CD4-positive, alpha-beta T cell treated with Interleukin-12 subunit alpha and Interleukin-12 subunit beta, for 1 hour (primary cell): ENCODE measurements around the gene GPR62.
"Not testable (repeated sequence)": the region's sequence is repeated elsewhere in the genome, so short reads cannot be mapped to it uniquely, and the experiment has no call there.

ENCODE experiments used
- DNase-seq: peaks from one replicate; pipeline ENCODE4 v3.0.0-alpha.2; 2020

The GPR62 gene

DNA sequence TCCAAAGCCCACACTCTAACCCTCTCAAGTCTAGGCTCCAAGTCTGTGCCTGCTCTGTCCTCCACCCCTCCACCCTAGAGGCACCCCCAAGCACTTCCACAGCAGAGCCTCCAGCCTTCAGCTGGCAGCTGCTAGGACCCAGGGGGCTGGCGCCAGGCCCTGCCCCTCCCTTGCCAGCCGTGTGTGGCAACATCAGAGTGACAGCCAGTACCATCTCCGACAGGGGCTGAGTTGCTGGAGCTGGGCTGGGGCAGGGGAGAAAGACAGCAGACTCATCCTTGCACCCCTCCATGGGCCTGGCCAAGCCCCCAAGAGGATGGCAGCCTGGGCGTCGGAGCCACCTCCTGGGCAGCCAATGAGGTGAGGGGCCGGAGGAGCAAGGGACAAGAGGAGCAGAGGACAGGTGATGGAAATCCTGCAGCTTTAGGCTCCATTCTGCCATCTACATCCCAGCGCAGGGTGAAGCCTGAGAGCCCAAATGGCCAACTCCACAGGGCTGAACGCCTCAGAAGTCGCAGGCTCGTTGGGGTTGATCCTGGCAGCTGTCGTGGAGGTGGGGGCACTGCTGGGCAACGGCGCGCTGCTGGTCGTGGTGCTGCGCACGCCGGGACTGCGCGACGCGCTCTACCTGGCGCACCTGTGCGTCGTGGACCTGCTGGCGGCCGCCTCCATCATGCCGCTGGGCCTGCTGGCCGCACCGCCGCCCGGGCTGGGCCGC, at the start of gene GPR62:
GPR62 (plus strand) TSS at position 207 of the 718 bp plus-strand sequence; CDS start at position 479, 272 bp downstream.
- no peak for DNase-seq

DNA sequence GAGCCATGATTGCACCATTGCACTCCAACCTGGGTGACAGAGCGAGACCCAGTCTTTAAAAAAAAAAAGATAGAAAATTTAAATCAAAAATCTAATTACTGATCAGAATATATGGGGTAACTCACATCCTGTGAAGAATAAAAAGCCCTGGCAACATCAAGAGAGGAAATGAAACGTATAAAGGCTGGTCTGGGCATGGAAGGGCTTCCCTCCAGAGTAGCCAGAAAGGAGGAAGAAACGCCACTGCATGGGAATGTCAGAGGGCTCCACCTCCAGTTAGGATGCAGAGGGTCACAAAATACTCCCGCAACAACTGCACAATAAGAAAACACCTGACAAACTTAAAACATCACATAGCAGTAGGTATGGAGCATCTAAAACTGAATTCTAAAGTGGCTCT, 47.2 kb upstream of the GPR62 start:
- no peak for DNase-seq

DNA sequence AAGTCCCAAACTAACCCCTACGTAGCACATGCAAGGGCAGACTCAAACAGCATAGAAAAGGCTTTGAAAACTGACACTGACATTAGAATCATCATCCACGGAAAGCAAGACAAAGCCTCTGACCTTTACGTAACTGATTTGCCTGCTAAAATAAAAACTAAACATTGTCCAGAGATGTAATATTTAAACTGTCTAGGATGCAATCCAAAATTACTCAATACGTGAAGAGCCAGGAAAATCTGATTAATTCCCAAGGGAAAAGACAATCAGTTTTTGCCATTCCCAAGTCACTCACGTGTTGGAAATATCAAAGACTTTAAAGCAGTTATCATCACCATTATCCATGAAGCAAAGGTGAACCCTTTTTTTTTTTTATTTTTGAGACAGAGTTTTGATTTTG, 38.8 kb upstream of the GPR62 start:
- DNase-seq: no peak

- no peak for DNase-seq
These were observed 34.1 kb upstream of the GPR62 start for GRCh38 chr3:51921081-51921578.

GRCh38 chr3:51927061-51927977, 27.9 kb upstream of the GPR62 start:
- no peak for DNase-seq

DNA sequence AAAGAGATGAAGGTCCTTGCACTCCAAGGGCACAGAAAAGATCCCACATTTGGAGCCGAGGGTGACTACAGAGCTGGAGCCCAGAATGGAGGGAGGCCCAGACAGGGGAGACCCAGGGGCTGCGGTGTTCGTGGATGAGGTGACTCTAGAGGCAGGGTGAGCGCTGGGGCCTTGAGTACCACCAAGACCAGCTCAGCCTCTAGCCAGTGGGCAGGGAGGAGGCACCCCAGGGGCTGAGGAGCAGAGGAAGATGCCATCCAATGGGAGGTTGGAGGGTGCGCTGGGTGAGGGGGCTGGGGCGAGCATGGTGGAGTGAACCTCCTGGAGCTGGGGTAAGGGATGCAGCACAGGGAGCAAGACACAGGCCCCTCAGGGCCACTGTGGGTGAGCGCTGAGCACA, 26.7 kb upstream of the GPR62 start:
- DNase-seq: no peak

- not testable (repeated sequence) for DNase-seq
These were observed 26.2 kb upstream of the GPR62 start for GRCh38 chr3:51928981-51929380.

DNA sequence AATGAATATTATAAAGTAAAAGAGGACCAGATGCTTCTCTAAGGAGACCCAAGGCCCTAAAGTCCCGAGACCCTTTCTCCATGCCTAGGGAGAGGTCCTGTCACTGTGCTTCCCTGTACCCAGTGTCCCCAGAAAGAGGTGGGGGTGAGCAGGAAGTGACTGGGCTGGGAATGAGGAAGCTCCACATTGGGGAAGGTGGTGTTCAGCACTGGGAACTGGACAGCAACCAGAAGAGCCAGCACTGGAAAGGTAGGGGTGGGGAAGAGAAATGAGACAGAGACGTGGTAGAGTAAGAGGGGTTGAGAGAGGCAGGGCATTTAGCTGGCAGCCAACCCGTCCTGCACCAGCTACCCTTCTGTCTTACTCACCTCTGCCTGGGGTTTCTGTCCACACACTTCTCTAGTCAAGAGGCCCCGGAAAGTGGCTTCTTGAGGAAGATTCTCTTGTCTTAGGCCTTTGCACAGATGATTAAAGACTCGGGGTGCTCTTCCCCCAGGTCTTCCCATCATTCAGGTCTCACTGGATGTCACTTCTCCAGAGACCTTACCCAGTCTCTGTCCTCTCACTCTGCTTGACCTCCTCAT, 25.7 kb upstream of the GPR62 start:
- DNase-seq: no peak

DNA sequence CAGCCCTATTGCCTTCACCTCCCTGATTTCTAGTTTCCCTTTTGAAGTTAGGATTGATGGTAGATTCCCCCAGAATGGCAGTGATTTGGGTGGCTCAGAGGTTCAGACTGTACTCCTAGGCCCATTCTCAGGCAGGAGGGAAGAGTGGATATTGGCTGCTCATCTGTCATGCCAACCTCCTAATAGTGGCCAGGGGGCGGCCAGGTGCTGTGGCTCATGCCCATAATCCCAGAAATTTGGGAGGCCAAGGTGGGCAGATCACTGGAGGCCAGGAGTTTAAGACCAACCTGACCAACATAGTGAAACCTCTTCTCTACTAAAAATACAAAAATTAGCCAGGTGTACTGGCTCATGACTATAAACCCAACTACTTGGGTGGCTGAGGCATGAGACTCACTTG, 24.7 kb upstream of the GPR62 start:
- DNase-seq: no peak

- no peak for DNase-seq
These were observed 23.4 kb upstream of the GPR62 start for GRCh38 chr3:51931756-51932155.

- no peak for DNase-seq
These were observed 22.5 kb upstream of the GPR62 start for GRCh38 chr3:51932471-51933370.

DNA sequence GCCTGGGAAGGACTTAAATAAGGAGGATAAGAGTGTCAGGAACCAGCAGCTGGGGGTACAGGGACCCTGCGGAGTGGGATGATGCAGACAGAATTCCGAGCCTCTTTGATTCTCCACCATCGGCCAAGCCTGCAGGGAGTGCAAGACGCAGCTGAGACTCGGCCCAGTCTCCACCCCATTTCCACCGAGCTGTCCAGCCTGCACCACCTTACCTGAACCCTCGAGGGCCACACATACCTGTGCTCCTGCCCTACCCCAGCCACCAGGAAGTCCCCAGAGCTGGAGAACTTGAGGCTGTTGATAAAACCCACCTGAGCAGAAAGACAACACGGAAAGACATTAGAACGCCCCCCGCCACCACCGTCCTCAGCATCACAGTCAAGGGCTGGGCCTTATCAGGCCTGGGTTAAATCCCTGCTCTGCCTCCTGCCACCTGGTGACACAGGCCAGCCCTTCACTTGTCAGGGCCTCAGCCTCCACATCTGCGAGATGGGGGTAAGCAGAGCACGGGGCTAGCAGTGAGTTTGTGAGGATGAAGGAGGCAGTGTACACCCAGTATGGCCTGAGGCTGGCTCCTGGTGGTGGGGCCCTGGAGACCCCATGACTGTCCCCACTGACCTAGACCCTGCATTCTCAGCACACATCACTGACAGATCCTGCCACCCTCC, 21.6 kb upstream of the GPR62 start:
- DNase-seq: no peak

DNA sequence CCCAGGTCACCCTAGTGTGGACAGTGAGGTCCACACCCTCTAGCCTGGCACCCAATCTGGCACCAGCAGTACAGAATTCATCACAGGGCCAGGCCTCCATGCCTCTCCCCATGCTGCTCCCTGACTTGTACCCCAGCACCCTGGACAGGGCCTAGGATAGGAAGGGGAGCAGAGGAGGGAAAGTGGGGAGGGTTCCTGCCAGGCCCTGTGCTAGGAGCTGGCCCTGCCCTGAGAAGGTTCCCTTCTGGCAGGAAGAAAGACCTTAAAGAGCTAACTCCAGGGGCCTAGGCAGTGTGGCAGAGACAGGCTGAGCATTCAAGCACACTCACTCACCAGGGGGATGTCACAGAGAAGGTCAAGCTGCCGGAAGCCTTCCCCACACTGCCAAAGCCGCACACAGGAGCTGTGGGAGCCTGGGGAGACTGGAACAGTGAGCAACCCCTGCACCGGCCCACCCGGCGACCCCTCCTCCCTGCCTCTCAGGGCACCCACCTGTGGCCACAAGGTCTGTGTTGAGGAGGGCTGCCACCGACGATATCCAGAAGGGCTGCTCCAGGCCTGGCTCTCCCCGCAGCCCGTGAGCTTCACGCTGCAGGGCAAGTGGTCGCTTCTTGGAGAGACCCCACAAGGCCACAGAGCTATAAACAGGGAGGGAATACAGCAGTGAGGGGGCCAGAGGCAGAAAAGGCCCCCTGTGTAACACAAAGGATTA, 20.9 kb upstream of the GPR62 start:
- no peak for DNase-seq

DNA sequence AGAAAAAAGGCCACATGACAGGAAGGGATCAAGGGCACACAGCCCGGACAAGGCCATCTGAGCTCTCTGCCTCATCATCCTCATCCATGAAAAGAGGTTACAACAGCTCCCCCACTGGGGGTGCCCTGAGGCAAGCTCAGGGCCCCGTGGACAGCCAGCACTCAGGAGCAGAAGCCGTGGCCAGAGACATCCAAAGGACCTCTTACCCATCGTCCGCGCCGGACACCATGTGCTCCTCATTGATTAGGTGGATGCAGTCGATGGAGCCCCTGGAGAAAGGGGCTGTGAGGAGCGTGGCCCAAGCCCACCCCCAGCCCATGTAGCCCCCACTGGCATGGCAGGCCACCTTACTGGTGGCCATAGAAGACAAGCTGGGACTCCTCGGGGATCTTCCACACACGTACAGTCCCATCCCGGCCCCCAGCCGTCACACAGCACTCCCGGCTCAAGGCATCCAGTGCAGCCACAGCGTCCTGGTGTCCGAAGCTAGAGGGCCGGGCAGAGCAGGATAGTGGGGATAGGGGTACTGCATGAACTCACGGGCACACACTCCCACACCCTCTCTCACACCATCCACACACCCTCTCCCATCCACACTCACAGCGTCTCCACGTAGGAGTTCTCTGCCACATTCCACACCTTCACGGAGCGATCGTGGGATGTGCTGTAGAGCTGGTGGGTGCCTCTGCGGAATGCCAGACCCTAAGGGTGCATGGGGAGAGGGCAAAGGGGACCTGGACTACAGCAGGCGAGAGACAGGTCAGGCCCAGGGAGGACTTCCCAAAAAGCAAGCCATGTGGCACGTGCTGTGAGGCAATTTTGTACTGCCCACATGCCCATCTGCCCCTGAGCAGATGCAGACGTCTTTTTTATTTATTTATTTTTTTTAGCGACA, 19.9 kb upstream of the GPR62 start:
- DNase-seq: no peak

- no peak for DNase-seq
These were observed 19.1 kb upstream of the GPR62 start for GRCh38 chr3:51935886-51936755.

DNA sequence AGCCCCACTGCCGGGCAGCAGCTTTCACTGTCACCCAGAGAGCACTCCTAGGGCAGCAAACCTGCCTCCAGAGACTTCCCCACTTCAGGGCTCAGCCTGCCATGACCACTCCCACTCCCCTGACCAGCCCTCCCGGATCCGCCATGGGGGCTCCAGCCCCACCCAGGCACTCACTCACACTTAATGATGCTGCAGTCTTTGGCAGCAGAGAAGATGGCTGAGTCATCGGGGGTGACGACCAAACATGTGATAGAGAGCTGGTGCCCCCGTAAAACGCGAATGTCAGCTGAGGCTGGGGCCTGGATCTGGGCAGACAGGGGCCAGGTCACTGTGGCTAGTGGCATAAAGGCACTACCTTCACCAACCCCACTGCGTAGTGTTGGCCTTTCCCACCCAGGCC, 18.2 kb upstream of the GPR62 start:
- DNase-seq: no peak

DNA sequence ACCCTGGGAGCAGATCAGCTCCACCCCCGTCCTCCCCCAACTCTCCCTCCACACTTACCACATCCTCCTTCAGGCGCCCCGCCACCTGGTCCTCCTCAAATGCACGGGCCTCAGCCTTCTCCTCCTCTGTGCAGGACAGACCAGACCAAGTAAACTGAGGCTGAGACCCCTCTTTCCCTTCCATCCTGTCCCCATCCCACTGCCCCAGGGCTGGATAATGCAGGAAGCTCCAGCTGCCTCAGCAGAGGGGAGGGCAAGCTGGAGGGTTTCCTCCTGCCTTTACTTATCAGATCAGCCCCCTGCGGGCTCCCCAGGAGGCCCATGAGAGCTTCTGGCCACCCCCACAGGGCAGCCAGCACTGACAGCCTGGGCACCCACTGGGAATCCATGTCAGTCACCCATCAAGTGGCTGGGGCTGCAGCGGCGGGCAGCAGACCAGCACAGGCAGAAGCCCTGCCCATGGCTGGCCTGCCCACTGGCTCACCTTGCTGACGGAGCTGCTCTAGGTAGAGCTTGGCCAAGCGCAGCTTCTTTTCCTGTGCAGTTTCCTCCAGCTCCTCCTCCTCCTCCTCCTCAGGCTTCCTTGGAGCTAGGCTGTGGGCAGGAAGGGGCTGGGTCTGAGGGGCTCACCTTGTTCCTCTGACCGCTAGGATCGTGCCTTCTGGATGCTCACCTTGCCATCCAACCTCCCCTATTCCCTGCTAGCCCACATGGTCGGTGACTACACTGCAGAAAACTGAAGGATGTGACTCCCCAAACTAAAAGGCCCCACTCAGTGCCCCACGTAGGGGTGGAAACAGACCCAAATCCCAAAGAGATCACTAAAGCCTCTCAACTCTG, 17.4 kb upstream of the GPR62 start:
- DNase-seq: no peak

DNA sequence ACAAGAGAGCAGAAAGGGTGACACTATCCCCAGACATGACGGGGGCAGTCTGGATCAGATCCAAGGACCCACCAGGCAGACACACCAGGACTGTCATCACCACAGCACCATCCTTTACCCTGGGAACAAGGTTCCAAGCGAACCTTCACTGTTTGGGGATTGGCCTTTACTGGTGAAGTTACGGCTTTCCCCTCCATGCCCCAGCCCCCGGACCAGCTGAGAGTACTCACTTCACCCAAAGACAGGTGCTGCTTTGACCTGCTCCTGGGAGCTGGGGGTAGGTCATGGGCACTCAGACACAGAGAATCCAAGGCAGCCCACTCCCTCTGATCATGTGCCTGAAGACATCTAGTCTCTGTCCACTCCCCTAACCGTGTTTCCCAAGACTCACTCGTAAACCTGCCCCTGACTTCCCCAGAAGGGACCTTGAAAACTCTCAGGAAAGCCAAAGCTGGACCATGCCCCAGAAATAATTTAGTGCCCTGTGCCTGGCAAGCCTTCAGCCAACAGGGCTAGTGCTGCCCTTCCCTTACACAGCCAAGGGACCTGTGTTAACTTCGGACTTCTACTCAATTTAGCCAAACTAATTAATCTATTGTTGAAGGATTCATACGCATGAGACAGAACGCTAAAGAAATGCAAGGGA, 16.3 kb upstream of the GPR62 start:
- no peak for DNase-seq
